Natural killer cell (primary cell): Measurements from ENCODE around the gene GYPC. TPM values are rescaled to one million over a fixed set of nuclear protein-coding genes. Genes with fewer than 3 reads are reported as not detected.

Source experiments
- ATAC-seq, 3 donors: fragments of 150-1000 bp in 2 of 3; fragments of 200-7000 bp in 1 of 3; cut with Tn5 transposase; 1 replicate in 1 of 3; 2 replicates in 2 of 3; pipeline ENCODE4 v1.10.0; 2021; ENCODE audit warnings: mild to moderate bottlenecking in 2 of 3, moderate library complexity in 2 of 3
- DNase-seq, 2 donors: peaks; one replicate each; pipeline versions ENCODE4 v3.0.0 to v3.0.0-alpha.2; 2013 to 2021; ENCODE audit warnings: mixed read lengths in 1 of 2
- H3K27ac ChIP-seq: one replicate; pipeline ENCODE4 v1.5.1; 2013; ENCODE audit warnings: mild to moderate bottlenecking, low read length
- H3K27me3 ChIP-seq: one replicate; pipeline ENCODE4 v1.6.1; 2013; ENCODE audit warnings: low read length; ENCODE audit not compliant: control insufficient read depth, insufficient read depth
- H3K36me3 ChIP-seq: one replicate; pipeline ENCODE4 v1.6.1; 2013; ENCODE audit warnings: low read length; ENCODE audit not compliant: control insufficient read depth, insufficient read depth
- H3K4me1 ChIP-seq: one replicate; pipeline ENCODE4 v1.6.1; 2013; ENCODE audit warnings: low read length; ENCODE audit not compliant: control insufficient read depth, insufficient read depth
- H3K4me3 ChIP-seq: one replicate; pipeline ENCODE4 v1.5.1; 2013; ENCODE audit warnings: low read length
- H3K9me3 ChIP-seq: one replicate; pipeline ENCODE4 v1.6.1; 2013; ENCODE audit warnings: low read length; ENCODE audit not compliant: control insufficient read depth, insufficient read depth
- H3K27ac Mint-ChIP-seq, 2 donors: one replicate each; pipeline ENCODE4 v1.8.0; 2022; ENCODE audit warnings: mild to moderate bottlenecking in 2 of 2, mixed read lengths in 2 of 2, moderate library complexity in 1 of 2
- H3K27me3 Mint-ChIP-seq, 2 donors: one replicate each; pipeline ENCODE4 v1.8.0; 2022; ENCODE audit warnings: low read depth in 2 of 2, mixed read lengths in 2 of 2
- H3K36me3 Mint-ChIP-seq: one replicate; pipeline ENCODE4 v1.8.0; 2022; ENCODE audit warnings: mixed read lengths
- H3K4me1 Mint-ChIP-seq, 2 donors: one replicate each; pipeline ENCODE4 v1.8.0; 2022; ENCODE audit warnings: mixed read lengths in 2 of 2
- H3K4me3 Mint-ChIP-seq: one replicate; pipeline ENCODE4 v1.8.0; 2022; ENCODE audit warnings: mild to moderate bottlenecking, moderate library complexity, mixed read lengths
- H3K9me3 Mint-ChIP-seq, 2 donors: one replicate each; pipeline ENCODE4 v1.8.0; 2022; ENCODE audit warnings: mixed read lengths in 2 of 2
- WGBS: methylation state at CpG from one replicate; pipeline ENCODE4 v1.1.7; 2013; ENCODE audit warnings: missing lambda C conversion rate; ENCODE audit not compliant: insufficient coverage; 5-methylcytosine and 5-hydroxymethylcytosine counted together
- intact Hi-C: fragments of 100-400 bp; cut with micrococcal nuclease; formaldehyde crosslinking; loops from one replicate; pipeline ENCODE4 v1.14.2; 2022
- total RNA-seq, 4 donors: library from RNA; stranded (reverse); fragments of 120-200 nt in 1 of 4; gene quantifications; one replicate each; pipeline versions ENCODE4 v1.2.3 to v1.2.4, GENCODE V29; 2013 to 2022
- TF ChIP-seq, protein P1 (sequence below): fragments of 200-600 bp; IDR thresholded peaks from one replicate; pipeline ENCODE4 v1.8.0; 2022; ENCODE audit warnings: antibody characterized with exemption

The GYPC gene
- total RNA-seq, 3 donors from 2014 or later (not counting 1 experiment from before 2014, with no cell fraction given) = 74.2 to 92.3 (median 78.7) TPM

DNA sequence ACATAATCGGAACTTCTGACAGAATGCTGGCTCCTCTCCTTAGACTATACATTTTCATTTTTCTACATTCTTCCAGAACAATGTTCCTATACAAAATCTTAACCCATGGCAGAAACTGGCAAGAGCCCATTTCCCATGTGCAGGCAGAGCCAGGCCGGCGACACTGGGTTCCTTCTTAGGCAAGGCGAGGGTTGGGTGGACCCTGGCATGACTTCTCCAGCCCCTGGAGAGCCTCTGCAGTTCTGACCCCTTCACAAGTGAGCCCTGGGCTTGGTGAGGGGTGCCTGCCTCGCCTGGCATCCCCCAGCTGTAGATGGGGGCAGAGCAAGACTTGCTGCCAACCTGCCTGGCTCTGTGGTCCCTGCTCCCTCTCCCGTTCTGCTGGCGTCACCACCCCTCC, 5.0 kb downstream of the GYPC start:
- H3K4me3 ChIP-seq = no peak overlapping the region

DNA sequence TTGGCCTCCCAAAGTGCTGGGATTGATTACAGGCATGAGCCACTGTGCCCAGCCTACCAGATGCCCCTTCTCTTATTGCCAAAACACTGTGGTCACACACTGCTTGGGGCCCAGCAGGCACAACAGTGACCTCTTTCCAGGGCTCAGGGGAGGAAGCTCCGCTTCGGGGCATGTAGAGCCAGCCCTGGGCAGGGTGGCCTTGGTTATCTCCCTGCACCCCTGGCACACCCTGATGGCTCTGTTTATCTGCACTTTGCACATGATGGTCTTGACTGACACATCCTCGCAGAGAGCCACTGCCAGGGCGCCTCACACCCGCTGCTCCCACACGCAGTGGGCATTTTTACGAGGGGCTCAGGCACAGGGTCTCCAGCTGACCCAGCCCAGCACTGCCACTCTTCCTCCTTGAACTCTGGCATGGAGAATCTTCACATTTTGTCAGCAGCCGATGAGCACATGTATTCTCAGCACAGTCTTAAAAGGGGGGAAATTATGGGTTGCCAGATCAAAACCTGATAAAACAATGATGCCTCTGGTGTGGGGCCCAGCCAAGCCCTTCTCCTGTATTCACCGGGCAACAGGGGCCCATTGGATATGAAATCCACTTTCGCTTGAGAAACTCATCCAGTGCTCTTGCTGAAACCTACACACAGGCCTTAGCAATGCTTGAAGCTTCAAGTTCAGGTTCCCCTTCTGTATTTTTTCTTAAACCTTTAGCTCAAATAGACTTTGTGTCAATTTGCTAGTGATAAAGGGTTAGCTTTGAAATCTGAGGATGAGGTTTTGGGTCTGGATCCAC, 5.9 kb downstream of the GYPC start:
- 68% methylated on average over 10 of the region's 10 CpGs for WGBS
- Mint-ChIP-seq H3K4me3 (peak overlapping the region; percentile 52), H3K36me3 (peaks cover 7% of the 10 kb centered on the region), H3K4me1 (peaks cover 97 to 100% of the 10 kb centered on the region in 2 donors), H3K27me3 (no peaks in the 10 kb centered on the region), H3K27ac (peak overlapping the region; percentile 89 to 97), H3K9me3 (no peaks in the 10 kb centered on the region)
- H3K27me3 ChIP-seq = no peaks in the 10 kb centered on the region
- TF ChIP-seq, protein P1, sequence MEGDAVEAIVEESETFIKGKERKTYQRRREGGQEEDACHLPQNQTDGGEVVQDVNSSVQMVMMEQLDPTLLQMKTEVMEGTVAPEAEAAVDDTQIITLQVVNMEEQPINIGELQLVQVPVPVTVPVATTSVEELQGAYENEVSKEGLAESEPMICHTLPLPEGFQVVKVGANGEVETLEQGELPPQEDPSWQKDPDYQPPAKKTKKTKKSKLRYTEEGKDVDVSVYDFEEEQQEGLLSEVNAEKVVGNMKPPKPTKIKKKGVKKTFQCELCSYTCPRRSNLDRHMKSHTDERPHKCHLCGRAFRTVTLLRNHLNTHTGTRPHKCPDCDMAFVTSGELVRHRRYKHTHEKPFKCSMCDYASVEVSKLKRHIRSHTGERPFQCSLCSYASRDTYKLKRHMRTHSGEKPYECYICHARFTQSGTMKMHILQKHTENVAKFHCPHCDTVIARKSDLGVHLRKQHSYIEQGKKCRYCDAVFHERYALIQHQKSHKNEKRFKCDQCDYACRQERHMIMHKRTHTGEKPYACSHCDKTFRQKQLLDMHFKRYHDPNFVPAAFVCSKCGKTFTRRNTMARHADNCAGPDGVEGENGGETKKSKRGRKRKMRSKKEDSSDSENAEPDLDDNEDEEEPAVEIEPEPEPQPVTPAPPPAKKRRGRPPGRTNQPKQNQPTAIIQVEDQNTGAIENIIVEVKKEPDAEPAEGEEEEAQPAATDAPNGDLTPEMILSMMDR = no peak
- no peaks in the 10 kb centered on the region for H3K9me3 ChIP-seq
- intact Hi-C loops = no loop called here
- H3K27ac ChIP-seq = peak overlapping the region; percentile 36
- DNase-seq (peak in 1 of 2 donors; percentile 23), ATAC-seq (no peak)
- H3K4me1 ChIP-seq = peaks cover 86% of the 10 kb centered on the region
- H3K4me3 ChIP-seq = no peak overlapping the region
- H3K36me3 ChIP-seq = peaks cover 3% of the 10 kb centered on the region

More for the DNA sequence above, 5.0 kb downstream of the GYPC start:
- intact Hi-C loops = no loop called here
- no peaks in the 10 kb centered on the region for H3K9me3 Mint-ChIP-seq
- H3K4me3 Mint-ChIP-seq = peak overlapping the region; percentile 69
- peaks cover 3% of the 10 kb centered on the region for H3K36me3 ChIP-seq
- ATAC-seq = no peak
- no peak overlapping the region for H3K27ac ChIP-seq
- H3K9me3 ChIP-seq = no peaks in the 10 kb centered on the region
- peaks cover 7% of the 10 kb centered on the region for H3K36me3 Mint-ChIP-seq
- WGBS = 88% methylated on average over 7 of the region's 7 CpGs
- no peaks in the 10 kb centered on the region for H3K27me3 Mint-ChIP-seq
- H3K4me1 ChIP-seq = peaks cover 87% of the 10 kb centered on the region
- peak overlapping the region; percentile 89 to 97 for H3K27ac Mint-ChIP-seq
- DNase-seq = no peak
- TF ChIP-seq, protein P1 = no peak
- peaks cover 92 to 94% of the 10 kb centered on the region in 2 donors for H3K4me1 Mint-ChIP-seq
- no peaks in the 10 kb centered on the region for H3K27me3 ChIP-seq

DNA sequence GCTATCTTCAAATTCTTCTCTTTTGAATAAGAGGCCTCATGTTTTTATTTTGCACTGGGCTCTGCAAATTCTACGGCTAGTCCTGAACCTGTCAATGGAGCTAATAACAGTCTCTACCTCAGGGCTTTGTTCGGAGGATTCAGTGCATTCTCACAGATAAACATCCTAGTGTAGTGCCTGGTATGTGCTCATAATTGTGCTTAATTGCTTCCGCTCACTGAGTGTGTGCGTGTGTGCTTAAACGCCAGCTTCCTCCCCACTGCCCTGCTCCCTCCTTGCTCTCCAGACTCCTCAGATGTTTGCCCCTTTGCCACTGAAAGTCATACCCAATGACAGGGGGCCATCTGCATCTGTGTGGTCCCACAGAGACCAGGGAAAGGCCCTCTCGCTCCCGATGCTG, 6.7 kb downstream of the GYPC start:
- H3K9me3 ChIP-seq = no peaks in the 10 kb centered on the region
- H3K36me3 Mint-ChIP-seq = peaks cover 7% of the 10 kb centered on the region
- intact Hi-C loops = no loop called here
- peak overlapping the region; percentile 89 to 97 for H3K27ac Mint-ChIP-seq
- no peak for ATAC-seq
- no peaks in the 10 kb centered on the region for H3K27me3 ChIP-seq
- H3K9me3 Mint-ChIP-seq = no peaks in the 10 kb centered on the region
- WGBS = 72% methylated on average over 7 of the region's 7 CpGs
- no peak overlapping the region for H3K27ac ChIP-seq
- TF ChIP-seq, protein P1 = no peak
- DNase-seq = peak in 1 of 2 donors; percentile 60
- no peaks in the 10 kb centered on the region for H3K27me3 Mint-ChIP-seq
- no peak overlapping the region for H3K4me3 ChIP-seq
- no peak overlapping the region for H3K4me3 Mint-ChIP-seq
- peaks cover 3% of the 10 kb centered on the region for H3K36me3 ChIP-seq
- H3K4me1 ChIP-seq = peaks cover 78% of the 10 kb centered on the region
- H3K4me1 Mint-ChIP-seq = peaks cover 97% of the 10 kb centered on the region in 2 donors
